ENCODE data around the gene CLNK. TPM values are rescaled to one million over a fixed set of nuclear protein-coding genes. Genes with fewer than 3 reads are reported as not detected.

Gene CLNK
- polyA plus RNA-seq, 3 donors = not detected

DNA sequence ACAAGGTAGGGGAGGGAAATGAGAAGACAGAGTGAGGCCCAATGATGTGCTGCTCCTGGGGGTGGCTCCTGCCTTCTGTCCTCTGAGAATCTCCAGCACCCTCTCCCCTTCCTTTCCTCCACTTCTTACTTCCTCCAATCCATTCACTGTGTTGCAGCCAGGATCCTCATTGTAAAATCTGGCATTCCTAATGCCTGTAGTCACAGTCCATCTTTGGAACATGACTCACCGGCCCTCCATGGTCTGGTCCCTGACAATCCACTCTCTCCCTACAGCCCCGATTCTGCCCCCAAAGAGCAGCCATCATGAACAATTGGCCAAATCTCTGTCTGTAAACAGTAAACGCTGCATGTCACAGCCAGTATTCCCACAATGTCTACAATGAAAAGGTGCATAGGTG, 72.9 kb downstream of the CLNK start:
- H3K4me3 Mint-ChIP-seq = no peak overlapping the region
- 80% methylated on average over 1 of the region's 3 CpGs for WGBS (ENCODE audit: insufficient coverage)
- H2AFZ ChIP-seq (ENCODE audit: insufficient read depth, low read depth, low read length, poor library complexity, severe bottlenecking) = no peak overlapping the region

DNA sequence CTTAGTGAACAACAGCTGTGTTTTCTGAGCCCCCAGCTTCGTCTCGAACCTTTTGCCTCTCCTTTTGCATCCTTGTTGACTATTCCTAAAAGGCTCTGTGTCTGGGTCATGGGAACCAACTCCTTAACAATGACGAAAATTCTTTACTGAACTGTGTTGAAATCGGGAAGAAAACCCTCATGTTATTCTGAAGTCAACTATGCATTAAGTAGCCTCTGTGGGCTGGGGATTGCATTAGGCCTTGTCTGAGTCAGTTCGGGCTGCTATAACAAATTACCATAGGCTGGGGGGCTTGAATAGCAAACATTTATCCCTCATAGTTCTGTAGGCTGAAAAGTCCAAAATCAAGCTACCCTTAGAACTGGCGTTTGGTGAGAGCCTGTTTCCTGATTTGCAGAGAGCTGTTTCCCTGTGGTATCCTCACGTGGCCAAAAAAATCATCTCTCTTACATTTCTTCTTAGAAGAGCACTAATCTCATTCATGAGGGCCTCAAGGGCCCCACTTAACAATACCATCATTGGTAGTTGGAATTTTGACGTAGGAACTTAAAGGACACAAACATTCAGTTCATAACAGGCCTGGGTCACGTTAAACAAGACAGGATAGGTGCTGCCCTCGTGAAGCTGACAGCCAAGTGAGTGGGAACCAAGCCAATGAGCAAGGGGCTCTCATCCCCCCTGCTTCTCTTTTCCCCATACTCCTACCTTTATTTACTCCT, 75.9 kb downstream of the CLNK start:
- 94% methylated on average over 6 of the region's 10 CpGs for WGBS (ENCODE audit: insufficient coverage)
- H3K27me3 Mint-ChIP-seq (ENCODE audit: low read depth in 3 of 3) = no peaks in the 10 kb centered on the region
- no peaks in the 10 kb centered on the region for H3K4me1 Mint-ChIP-seq

More for the DNA sequence above, 72.9 kb downstream of the CLNK start:
- no peaks in the 10 kb centered on the region for H3K36me3 Mint-ChIP-seq
- no peaks in the 10 kb centered on the region for H3K4me1 ChIP-seq (ENCODE audit: control insufficient read depth in 1 of 2, insufficient read depth in 2 of 2, low read length in 2 of 2)
- no peak overlapping the region for H3K4me3 ChIP-seq (replicated peaks in 1 of 3; ENCODE audit: low read depth in 2 of 3, low read length in 3 of 3)
- H3K27me3 Mint-ChIP-seq (ENCODE audit: low read depth in 3 of 3) = no peaks in the 10 kb centered on the region
- intact Hi-C loops (cut with micrococcal nuclease) = no loop called here
- no peak overlapping the region for H3K9ac ChIP-seq (ENCODE audit: insufficient read depth, low read length, poor library complexity, severe bottlenecking)
- peaks cover 0 to 5% (median 0%) of the 10 kb centered on the region in 7 donors for H3K9me3 Mint-ChIP-seq
- H4K20me1 ChIP-seq (ENCODE audit: insufficient read depth, low read length) = no peaks in the 10 kb centered on the region
- H3K27ac ChIP-seq (ENCODE audit: low read depth in 1 of 2, low read length in 2 of 2) = no peak overlapping the region
- no peaks in the 10 kb centered on the region for H3K27me3 ChIP-seq (ENCODE audit: control insufficient read depth in 2 of 2, insufficient read depth in 2 of 2, low read length in 2 of 2)
- DNase-seq = no peak
- H3K4me1 Mint-ChIP-seq = no peaks in the 10 kb centered on the region
- TF ChIP-seq, protein P1, sequence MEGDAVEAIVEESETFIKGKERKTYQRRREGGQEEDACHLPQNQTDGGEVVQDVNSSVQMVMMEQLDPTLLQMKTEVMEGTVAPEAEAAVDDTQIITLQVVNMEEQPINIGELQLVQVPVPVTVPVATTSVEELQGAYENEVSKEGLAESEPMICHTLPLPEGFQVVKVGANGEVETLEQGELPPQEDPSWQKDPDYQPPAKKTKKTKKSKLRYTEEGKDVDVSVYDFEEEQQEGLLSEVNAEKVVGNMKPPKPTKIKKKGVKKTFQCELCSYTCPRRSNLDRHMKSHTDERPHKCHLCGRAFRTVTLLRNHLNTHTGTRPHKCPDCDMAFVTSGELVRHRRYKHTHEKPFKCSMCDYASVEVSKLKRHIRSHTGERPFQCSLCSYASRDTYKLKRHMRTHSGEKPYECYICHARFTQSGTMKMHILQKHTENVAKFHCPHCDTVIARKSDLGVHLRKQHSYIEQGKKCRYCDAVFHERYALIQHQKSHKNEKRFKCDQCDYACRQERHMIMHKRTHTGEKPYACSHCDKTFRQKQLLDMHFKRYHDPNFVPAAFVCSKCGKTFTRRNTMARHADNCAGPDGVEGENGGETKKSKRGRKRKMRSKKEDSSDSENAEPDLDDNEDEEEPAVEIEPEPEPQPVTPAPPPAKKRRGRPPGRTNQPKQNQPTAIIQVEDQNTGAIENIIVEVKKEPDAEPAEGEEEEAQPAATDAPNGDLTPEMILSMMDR (IDR thresholded peaks at IDR 0.05) = no peak
- H3K4me2 ChIP-seq (replicated peaks; ENCODE audit: extremely low read depth, low read length, poor library complexity, severe bottlenecking) = no peak overlapping the region
- H3K27ac Mint-ChIP-seq = no peak overlapping the region
- H3K79me2 ChIP-seq (ENCODE audit: insufficient read depth, low read length) = no peaks in the 10 kb centered on the region
- no peaks in the 10 kb centered on the region for H3K36me3 ChIP-seq (replicated peaks in 1 of 2; ENCODE audit: control insufficient read depth in 1 of 2, insufficient read depth in 2 of 2, low read length in 2 of 2)
- H3K9me3 ChIP-seq (replicated peaks in 1 of 2; ENCODE audit: control insufficient read depth in 1 of 2, insufficient read depth in 1 of 2, low read length in 2 of 2) = no peaks in the 10 kb centered on the region

More for the DNA sequence above, 75.9 kb downstream of the CLNK start:
- no peak overlapping the region for H3K9ac ChIP-seq (ENCODE audit: insufficient read depth, low read length, poor library complexity, severe bottlenecking)
- no peaks in the 10 kb centered on the region for H3K9me3 ChIP-seq (replicated peaks in 1 of 2; ENCODE audit: control insufficient read depth in 1 of 2, insufficient read depth in 1 of 2, low read length in 2 of 2)
- H3K27me3 ChIP-seq (ENCODE audit: control insufficient read depth in 2 of 2, insufficient read depth in 2 of 2, low read length in 2 of 2) = no peaks in the 10 kb centered on the region
- intact Hi-C loops (cut with micrococcal nuclease) = no loop called here
- Mint-ChIP-seq H3K36me3 (no peaks in the 10 kb centered on the region), H3K27ac (no peak overlapping the region), H3K9me3 (peaks cover 0 to 5% (median 0%) of the 10 kb centered on the region in 7 donors), H3K4me3 (no peak overlapping the region)
- H3K27ac ChIP-seq (ENCODE audit: low read depth in 1 of 2, low read length in 2 of 2) = no peak overlapping the region
- no peaks in the 10 kb centered on the region for H3K79me2 ChIP-seq (ENCODE audit: insufficient read depth, low read length)
- H3K4me2 ChIP-seq (replicated peaks; ENCODE audit: extremely low read depth, low read length, poor library complexity, severe bottlenecking) = no peak overlapping the region
- no peaks in the 10 kb centered on the region for H3K4me1 ChIP-seq (ENCODE audit: control insufficient read depth in 1 of 2, insufficient read depth in 2 of 2, low read length in 2 of 2)
- no peak for DNase-seq
- H3K36me3 ChIP-seq (replicated peaks in 1 of 2; ENCODE audit: control insufficient read depth in 1 of 2, insufficient read depth in 2 of 2, low read length in 2 of 2) = no peaks in the 10 kb centered on the region
- H4K20me1 ChIP-seq (ENCODE audit: insufficient read depth, low read length) = no peaks in the 10 kb centered on the region
- TF ChIP-seq, protein P1 (IDR thresholded peaks at IDR 0.05) = no peak
- no peak overlapping the region for H3K4me3 ChIP-seq (replicated peaks in 1 of 3; ENCODE audit: low read depth in 2 of 3, low read length in 3 of 3)
- no peak overlapping the region for H2AFZ ChIP-seq (ENCODE audit: insufficient read depth, low read depth, low read length, poor library complexity, severe bottlenecking)
